Measurements from ENCODE around the gene SLC2A13. TPM values are rescaled to one million over a fixed set of nuclear protein-coding genes. Genes with fewer than 3 reads are reported as not detected.

The SLC2A13 gene
- total RNA-seq, 4 donors from 2014 or later, result 1.4 to 2.8 (median 2.3) TPM

DNA sequence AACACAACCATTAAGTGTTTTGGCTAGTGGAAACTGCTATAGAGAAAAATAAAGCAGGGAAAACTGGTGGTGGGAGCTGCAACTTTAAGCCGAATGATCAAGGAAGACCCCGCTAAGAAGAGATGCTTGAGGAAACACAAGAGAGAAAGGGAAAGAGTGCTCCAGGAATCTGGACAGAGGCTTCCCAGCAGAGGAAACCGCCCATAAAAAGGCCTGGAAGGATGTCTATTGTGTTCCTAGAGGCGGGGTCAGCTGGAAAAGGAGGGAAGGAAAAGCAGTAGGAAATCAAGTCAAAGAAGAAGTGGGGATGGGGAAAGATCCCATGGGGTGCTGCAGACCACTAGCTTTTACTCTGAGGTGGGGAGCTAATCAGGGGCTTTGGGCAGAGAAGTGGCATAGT, 12.4 kb downstream of the SLC2A13 start:
- Histone ChIP-seq H3K9me3 (no peaks in the 10 kb centered on the region), H3K4me1 (no peaks in the 10 kb centered on the region), H3K36me3 (no peaks in the 10 kb centered on the region), H3K27ac (no peak overlapping the region), H3K27me3 (no peaks in the 10 kb centered on the region), H3K4me3 (no peak overlapping the region)
- in situ Hi-C loops (cut with MboI; ENCODE audit: low sequenced_read_pairs in 4 of 4), result no loop called here
- DNase-seq (no peak), ATAC-seq (no peak)
- TF ChIP-seq POLR2A (IDR thresholded peaks at IDR 0.05) (no peak), CTCF (IDR thresholded peaks at IDR 0.05 in 4 of 5, conservative IDR thresholded peaks at IDR 0.05 in 1 of 5) (no peak)
- intact Hi-C loops (cut with DNase I; ENCODE audit: low total_unique reads), result no loop called here

GRCh38 chr12:40086471-40086870, 19.4 kb downstream of the SLC2A13 start:
- Histone ChIP-seq H3K36me3 (no peaks in the 10 kb centered on the region), H3K27ac (no peak overlapping the region), H3K4me1 (no peaks in the 10 kb centered on the region), H3K27me3 (no peaks in the 10 kb centered on the region), H3K9me3 (no peaks in the 10 kb centered on the region), H3K4me3 (no peak overlapping the region)
- ATAC-seq (no peak), DNase-seq (no peak)
- TF ChIP-seq CTCF (IDR thresholded peaks at IDR 0.05 in 4 of 5, conservative IDR thresholded peaks at IDR 0.05 in 1 of 5), result no peak
- no peak for TF ChIP-seq POLR2A (IDR thresholded peaks at IDR 0.05)
- in situ Hi-C loops (cut with MboI; ENCODE audit: low sequenced_read_pairs in 4 of 4) (no loop called here), intact Hi-C loops (cut with DNase I; ENCODE audit: low total_unique reads) (no loop called here)

DNA sequence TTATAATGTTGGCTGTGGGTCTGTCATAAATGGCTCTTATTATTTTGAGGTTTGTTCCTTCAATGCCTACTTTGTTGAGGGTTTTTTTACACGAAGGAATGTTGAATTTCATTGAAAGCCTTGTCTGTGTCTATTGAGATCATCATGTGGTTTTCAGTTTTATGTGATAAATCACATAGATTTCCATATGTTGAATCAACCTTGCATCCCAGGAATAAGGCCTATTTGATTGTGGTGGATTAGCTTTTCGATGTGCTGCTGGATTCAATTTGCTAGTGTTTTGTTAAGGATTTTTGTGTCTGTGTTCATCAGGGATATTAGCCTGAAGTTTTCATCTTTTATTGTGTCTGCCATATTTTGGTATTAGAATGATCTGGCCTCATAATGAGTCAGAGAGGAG, 27.6 kb downstream of the SLC2A13 start:
- no peak for ATAC-seq
- Histone ChIP-seq H3K4me3 (no peak overlapping the region), H3K27me3 (no peaks in the 10 kb centered on the region), H3K36me3 (no peaks in the 10 kb centered on the region), H3K4me1 (no peaks in the 10 kb centered on the region), H3K27ac (no peak overlapping the region), H3K9me3 (no peaks in the 10 kb centered on the region)
- no peak for DNase-seq
- intact Hi-C loops (cut with DNase I; ENCODE audit: low total_unique reads) (no loop called here), in situ Hi-C loops (cut with MboI; ENCODE audit: low sequenced_read_pairs in 4 of 4) (no loop called here)
- TF ChIP-seq POLR2A (IDR thresholded peaks at IDR 0.05) (no peak), CTCF (IDR thresholded peaks at IDR 0.05 in 4 of 5, conservative IDR thresholded peaks at IDR 0.05 in 1 of 5) (no peak)

- H3K4me3 ChIP-seq, result no peak overlapping the region
- H3K9me3 ChIP-seq, result no peaks in the 10 kb centered on the region
- no peaks in the 10 kb centered on the region for H3K36me3 ChIP-seq
- H3K27me3 ChIP-seq, result no peaks in the 10 kb centered on the region
- intact Hi-C loops (cut with DNase I; ENCODE audit: low total_unique reads), result no loop called here
- in situ Hi-C loops (cut with MboI; ENCODE audit: low sequenced_read_pairs in 4 of 4), result no loop called here
- DNase-seq, result no peak
- ATAC-seq, result no peak
- TF ChIP-seq POLR2A (IDR thresholded peaks at IDR 0.05) (no peak), CTCF (IDR thresholded peaks at IDR 0.05 in 4 of 5, conservative IDR thresholded peaks at IDR 0.05 in 1 of 5) (no peak)
- no peak overlapping the region for H3K27ac ChIP-seq
- H3K4me1 ChIP-seq, result no peaks in the 10 kb centered on the region
Measured at GRCh38 chr12:40075458-40075857, 30.4 kb downstream of the SLC2A13 start.

DNA sequence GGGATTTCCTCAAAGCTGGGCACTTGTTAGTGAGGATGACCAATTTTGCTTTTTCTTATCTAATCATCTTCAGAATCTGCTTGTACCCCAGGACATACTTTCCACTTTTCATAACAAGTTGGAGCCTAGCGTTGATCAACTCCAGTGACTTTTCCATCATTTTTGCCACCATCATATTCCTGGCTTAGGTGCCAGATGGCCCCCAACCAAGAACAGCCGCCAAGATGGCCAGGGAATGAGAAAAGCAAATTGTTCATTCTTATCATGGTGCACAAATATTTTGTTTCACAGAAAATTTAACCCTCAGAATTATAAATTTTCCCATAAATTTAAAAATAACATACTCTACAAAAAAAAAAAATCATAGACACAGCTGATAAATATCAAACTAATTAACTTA, 37.5 kb downstream of the SLC2A13 start:
- in situ Hi-C loops (cut with MboI; ENCODE audit: low sequenced_read_pairs in 4 of 4) (no loop called here), intact Hi-C loops (cut with DNase I; ENCODE audit: low total_unique reads) (no loop called here)
- ATAC-seq (no peak), DNase-seq (no peak)
- TF ChIP-seq POLR2A (IDR thresholded peaks at IDR 0.05) (no peak), CTCF (IDR thresholded peaks at IDR 0.05 in 4 of 5, conservative IDR thresholded peaks at IDR 0.05 in 1 of 5) (no peak)
- H3K4me1 ChIP-seq, result no peaks in the 10 kb centered on the region
- no peaks in the 10 kb centered on the region for H3K36me3 ChIP-seq
- H3K4me3 ChIP-seq, result no peak overlapping the region
- H3K9me3 ChIP-seq, result no peaks in the 10 kb centered on the region
- H3K27ac ChIP-seq, result no peak overlapping the region
- no peaks in the 10 kb centered on the region for H3K27me3 ChIP-seq
